Measurements from ENCODE around the gene MRNIP.

Gene MRNIP

GRCh38 chr5:179858586-179859427 is at the start of gene MRNIP:
Gene MRNIP, minus strand, starts transcription at chr5:179858817. Its CDS starts 21 bp downstream, at chr5:179858796.
- POLR2A ChIA-PET (ENCODE audit: low non-redundant PET) = no interaction called here
- DNase-seq (ENCODE audit: low spot score) = peak; percentile 95
- peak within 1 kb of the TSS; percentile 88 for H3K27ac ChIP-seq
- CTCF ChIA-PET = interaction anchor here (0.6 kb wide), 1 partner anchor 198 kb away, joined by 3 read pairs; no protein-coding TSS in a partner anchor
- TF ChIP-seq CTCF (conservative IDR thresholded peaks at IDR 0.05; ENCODE audit: low read depth) = no peak

DNA sequence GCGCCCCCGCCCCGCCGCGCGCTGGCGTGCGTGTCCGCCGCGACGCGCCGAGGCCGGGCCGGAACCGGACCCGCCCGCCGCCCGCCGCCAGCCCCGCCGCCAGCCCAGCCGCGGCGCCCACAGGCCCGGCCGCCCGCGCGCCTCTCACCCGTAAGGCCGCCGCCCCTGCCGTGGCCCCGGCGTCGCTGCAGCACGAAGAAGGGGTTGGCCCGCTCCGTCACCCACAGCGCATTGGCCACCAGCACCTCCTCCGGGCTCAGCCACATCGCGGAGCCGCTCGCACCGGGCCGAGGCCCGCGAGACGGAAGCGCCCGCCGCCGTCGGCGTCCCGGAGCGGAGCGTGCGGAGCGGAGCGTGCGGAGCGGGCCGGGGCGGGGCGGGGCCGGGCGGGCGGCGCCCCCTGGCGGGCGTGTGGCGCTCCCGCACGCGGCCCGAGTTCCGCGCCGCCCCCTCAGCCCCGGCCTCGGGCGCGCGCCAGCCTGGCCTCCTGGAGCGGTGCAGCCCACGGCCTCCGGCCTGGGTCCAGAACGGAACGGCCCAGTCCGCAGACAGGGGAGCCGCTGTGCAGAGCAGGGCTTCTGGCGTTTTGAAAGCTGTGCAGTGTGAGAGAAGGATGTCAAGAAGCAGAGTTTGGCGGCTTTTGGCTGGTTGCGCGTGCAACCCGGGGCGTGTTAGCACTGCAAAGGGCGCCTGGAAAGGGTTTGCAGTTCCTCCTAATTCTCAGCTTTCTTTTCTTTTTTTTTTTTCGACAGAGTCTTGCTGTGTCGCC is 49.1 kb upstream of the MRNIP start, which contains the start of gene TBC1D9B:
Gene TBC1D9B (minus strand): TSS at position 342 of the 769 bp plus-strand sequence. CDS start 76 bp downstream, at position 266.
- peak within 1 kb of the TSS; percentile 83 for H3K27ac ChIP-seq
- TF ChIP-seq CTCF (conservative IDR thresholded peaks at IDR 0.05; ENCODE audit: low read depth) = peak; percentile 98
- ChIA-PET POLR2A (ENCODE audit: low non-redundant PET) (no interaction called here), CTCF (interaction anchor here (0.5 to 1.3 kb wide), 13 partner anchors 8 to 900 kb away, joined by 3 to 5 read pairs (median 3); no protein-coding TSS in a partner anchor)
- DNase-seq (ENCODE audit: low spot score) = peak; percentile 80

DNA sequence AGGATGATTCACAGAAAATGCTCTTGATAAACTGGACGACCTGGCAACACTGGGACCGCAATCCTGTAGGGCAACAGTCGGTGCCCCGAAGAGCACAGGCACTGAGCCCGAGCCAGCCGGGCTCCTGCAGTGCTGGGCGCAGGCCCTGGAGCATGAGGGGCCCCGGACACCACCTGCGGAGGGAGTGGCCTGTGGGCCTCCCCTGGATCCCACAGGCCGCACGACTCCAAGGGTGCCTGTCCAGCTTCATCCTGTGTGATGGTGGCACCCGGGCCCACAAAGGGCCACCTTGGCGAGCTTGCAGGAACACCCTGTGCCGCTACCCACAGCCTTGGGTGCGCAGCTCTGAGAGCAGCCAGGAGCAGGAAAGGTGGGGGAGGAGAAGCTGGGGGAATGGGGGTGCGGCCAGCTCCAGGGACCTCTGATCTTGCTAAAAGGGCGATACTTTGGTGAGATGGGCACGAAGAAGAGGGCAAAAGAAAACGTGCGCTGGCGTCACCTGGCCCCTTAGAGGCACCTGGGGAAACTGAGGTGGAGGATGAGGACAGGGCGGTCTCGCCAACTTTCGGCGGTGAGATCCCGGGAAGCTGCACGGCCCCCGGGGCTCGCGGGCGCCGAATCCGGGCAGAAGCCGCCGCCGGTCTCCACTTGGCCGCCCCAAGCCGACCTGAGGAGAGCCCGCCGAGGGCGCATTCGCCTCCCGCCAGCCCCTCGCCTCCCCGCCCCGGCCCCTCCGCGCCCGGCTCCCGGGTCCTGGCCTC is 48.4 kb upstream of the MRNIP start:
- CTCF ChIA-PET = interaction anchor here (0.5 to 1.3 kb wide), 7 partner anchors 9 to 186 kb away, joined by 3 to 5 read pairs (median 4); no protein-coding TSS in a partner anchor
- POLR2A ChIA-PET (ENCODE audit: low non-redundant PET) = no interaction called here
- no peak for TF ChIP-seq CTCF (conservative IDR thresholded peaks at IDR 0.05; ENCODE audit: low read depth)
- peak overlapping the region; percentile 83 for H3K27ac ChIP-seq
- DNase-seq (ENCODE audit: low spot score) = peak; percentile 53

DNA sequence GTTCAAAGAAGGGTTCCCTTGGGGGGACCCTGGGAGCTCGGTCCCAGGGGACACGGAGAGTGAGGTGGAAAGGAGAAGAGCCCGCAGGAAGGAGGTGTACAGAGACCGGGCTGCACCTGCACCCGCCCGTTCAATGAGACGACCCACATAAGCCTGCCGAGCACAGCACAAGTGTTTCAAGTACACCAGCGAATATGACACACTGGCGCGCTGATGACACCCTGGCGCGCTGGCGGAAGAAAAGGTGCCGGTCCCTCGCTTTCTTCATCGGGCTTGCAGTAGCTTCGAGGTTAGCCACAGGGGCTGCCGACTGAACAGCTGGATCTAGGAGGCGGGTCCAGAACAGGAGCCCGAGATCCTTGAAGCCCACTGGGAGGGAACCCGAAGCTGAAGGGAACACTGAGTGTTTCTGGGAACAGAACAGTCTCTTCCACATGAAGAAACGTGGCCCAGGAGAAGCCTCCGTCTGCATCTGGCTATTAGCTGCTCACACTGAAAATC is 47.7 kb upstream of the MRNIP start:
- POLR2A ChIA-PET (ENCODE audit: low non-redundant PET) = no interaction called here
- TF ChIP-seq CTCF (conservative IDR thresholded peaks at IDR 0.05; ENCODE audit: low read depth) = no peak
- peak overlapping the region; percentile 83 for H3K27ac ChIP-seq
- no peak for DNase-seq (ENCODE audit: low spot score)
- CTCF ChIA-PET = interaction anchor here (0.7 to 1.3 kb wide), 4 partner anchors 69 to 186 kb away, joined by 3 to 5 read pairs (median 4); no protein-coding TSS in a partner anchor

DNA sequence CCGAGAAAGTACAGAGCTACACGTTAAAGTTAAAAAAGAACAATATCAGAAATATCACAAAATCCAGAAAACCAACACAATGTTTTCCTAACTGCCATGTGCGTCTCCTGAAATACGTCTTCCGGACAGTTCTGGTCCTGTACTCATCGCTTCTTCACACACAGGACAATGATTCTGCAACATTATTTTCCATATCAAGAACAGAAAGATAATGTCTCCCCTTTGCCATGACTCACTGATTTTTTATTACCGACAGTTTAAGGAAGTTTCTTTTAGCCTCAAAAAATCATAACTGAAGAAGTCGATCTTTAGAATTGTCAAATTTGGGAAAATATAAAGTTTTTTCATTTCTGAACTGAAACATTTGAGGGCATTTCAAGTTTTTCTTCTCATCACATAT is 46.5 kb upstream of the MRNIP start:
- CTCF ChIA-PET = interaction anchor here (0.7 kb wide), 1 partner anchor 186 kb away, joined by 3 read pairs; no protein-coding TSS in a partner anchor
- no peak for TF ChIP-seq CTCF (conservative IDR thresholded peaks at IDR 0.05; ENCODE audit: low read depth)
- POLR2A ChIA-PET (ENCODE audit: low non-redundant PET) = no interaction called here
- H3K27ac ChIP-seq = no peak overlapping the region
- no peak for DNase-seq (ENCODE audit: low spot score)

All from RWPE1 (cell line).